OCI-LY3 (cell line): ENCODE results near the gene CLEC16A.

Experiments
- H2AFZ ChIP-seq: fragments of 200-600, 300-600 bp; shearing (Covaris generic); 2 replicates; pipeline ENCODE4 v1.6.0; 2014; ENCODE audit warnings: antibody characterized with exemption, low read depth, low read length
- H3K27ac ChIP-seq: fragments of 200-600, 300-600 bp; sonication (generic); 2 replicates; pipeline ENCODE4 v1.5.1; 2014; ENCODE audit warnings: mild to moderate bottlenecking, low read length, moderate library complexity, mixed read lengths
- H3K27me3 ChIP-seq: fragments of 200-600, 300-600 bp; sonication (generic); 2 replicates; pipeline ENCODE4 v1.6.1; 2014; ENCODE audit warnings: low read depth, low read length, mixed read lengths
- H3K36me3 ChIP-seq: fragments of 200-600, 300-600 bp; sonication (generic); replicated peaks from 2 replicates; pipeline ENCODE3; 2014; ENCODE audit warnings: low read depth, low read length, mixed read lengths
- H3K4me1 ChIP-seq: fragments of 300-600, 200-600 bp; sonication (generic); 2 replicates; pipeline ENCODE4 v1.6.1; 2014; ENCODE audit warnings: low read length, mixed read lengths
- H3K4me2 ChIP-seq: fragments of 200-600, 300-600 bp; sonication (generic); 2 replicates; pipeline ENCODE4 v1.6.1; 2014; ENCODE audit warnings: low read length, mixed read lengths
- H3K4me3 ChIP-seq: fragments of 300-600, 200-600 bp; sonication (generic); 2 replicates; pipeline ENCODE4 v1.5.1; 2014; ENCODE audit warnings: antibody characterized with exemption, mild to moderate bottlenecking, low read length, moderate library complexity
- H3K79me2 ChIP-seq: fragments of 300-600, 200-600 bp; shearing (Covaris generic); 2 replicates; pipeline ENCODE4 v1.6.1; 2014; ENCODE audit warnings: mild to moderate bottlenecking, low read length, mixed read lengths
- H3K9ac ChIP-seq: fragments of 300-600, 200-600 bp; shearing (Covaris generic); 2 replicates; pipeline ENCODE4 v1.6.0; 2014; ENCODE audit warnings: mild to moderate bottlenecking, low read length, moderate library complexity
- H3K9me3 ChIP-seq: fragments of 200-600, 300-600 bp; shearing (Covaris generic); 2 replicates; pipeline ENCODE4 v1.6.1; 2014; ENCODE audit warnings: low read length, mixed read lengths; ENCODE audit not compliant: insufficient read depth
- H4K20me1 ChIP-seq: fragments of 200-600, 300-600 bp; sonication (generic); 2 replicates; pipeline ENCODE4 v1.6.1; 2016; ENCODE audit warnings: low read length, mixed read lengths; ENCODE audit not compliant: insufficient read depth
- EZH2phosphoT487 ChIP-seq: fragments of 200-600 bp; shearing (Covaris generic); IDR thresholded peaks from 2 replicates; pipeline ENCODE4 v1.6.1; 2018; ENCODE audit warnings: antibody characterized with exemption, mixed run types, low read depth
- TF ChIP-seq, protein P1 (sequence below): fragments of 200-600, 300-600 bp; sonication (generic); IDR thresholded peaks from 2 replicates; pipeline ENCODE4 v1.5.1; 2014; ENCODE audit warnings: antibody characterized with exemption, low read length, low read depth

Gene CLEC16A

GRCh38 chr16:10936272-10936984, 7.9 kb upstream of the CLEC16A start:
- Histone ChIP-seq H3K36me3 (peaks cover 43% of the 10 kb centered on the region), H3K4me2 (no peak overlapping the region), H3K27me3 (no peaks in the 10 kb centered on the region), H2AFZ (no peak overlapping the region), H3K79me2 (peaks cover 32% of the 10 kb centered on the region), H3K4me1 (peaks cover 24% of the 10 kb centered on the region), H3K9ac (no peak overlapping the region), H3K9me3 (no peaks in the 10 kb centered on the region), H3K4me3 (no peak overlapping the region), H4K20me1 (peaks cover 33% of the 10 kb centered on the region), H3K27ac (no peak overlapping the region)
- no peak for TF ChIP-seq EZH2phosphoT487
- TF ChIP-seq, protein P1, sequence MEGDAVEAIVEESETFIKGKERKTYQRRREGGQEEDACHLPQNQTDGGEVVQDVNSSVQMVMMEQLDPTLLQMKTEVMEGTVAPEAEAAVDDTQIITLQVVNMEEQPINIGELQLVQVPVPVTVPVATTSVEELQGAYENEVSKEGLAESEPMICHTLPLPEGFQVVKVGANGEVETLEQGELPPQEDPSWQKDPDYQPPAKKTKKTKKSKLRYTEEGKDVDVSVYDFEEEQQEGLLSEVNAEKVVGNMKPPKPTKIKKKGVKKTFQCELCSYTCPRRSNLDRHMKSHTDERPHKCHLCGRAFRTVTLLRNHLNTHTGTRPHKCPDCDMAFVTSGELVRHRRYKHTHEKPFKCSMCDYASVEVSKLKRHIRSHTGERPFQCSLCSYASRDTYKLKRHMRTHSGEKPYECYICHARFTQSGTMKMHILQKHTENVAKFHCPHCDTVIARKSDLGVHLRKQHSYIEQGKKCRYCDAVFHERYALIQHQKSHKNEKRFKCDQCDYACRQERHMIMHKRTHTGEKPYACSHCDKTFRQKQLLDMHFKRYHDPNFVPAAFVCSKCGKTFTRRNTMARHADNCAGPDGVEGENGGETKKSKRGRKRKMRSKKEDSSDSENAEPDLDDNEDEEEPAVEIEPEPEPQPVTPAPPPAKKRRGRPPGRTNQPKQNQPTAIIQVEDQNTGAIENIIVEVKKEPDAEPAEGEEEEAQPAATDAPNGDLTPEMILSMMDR: no peak

DNA sequence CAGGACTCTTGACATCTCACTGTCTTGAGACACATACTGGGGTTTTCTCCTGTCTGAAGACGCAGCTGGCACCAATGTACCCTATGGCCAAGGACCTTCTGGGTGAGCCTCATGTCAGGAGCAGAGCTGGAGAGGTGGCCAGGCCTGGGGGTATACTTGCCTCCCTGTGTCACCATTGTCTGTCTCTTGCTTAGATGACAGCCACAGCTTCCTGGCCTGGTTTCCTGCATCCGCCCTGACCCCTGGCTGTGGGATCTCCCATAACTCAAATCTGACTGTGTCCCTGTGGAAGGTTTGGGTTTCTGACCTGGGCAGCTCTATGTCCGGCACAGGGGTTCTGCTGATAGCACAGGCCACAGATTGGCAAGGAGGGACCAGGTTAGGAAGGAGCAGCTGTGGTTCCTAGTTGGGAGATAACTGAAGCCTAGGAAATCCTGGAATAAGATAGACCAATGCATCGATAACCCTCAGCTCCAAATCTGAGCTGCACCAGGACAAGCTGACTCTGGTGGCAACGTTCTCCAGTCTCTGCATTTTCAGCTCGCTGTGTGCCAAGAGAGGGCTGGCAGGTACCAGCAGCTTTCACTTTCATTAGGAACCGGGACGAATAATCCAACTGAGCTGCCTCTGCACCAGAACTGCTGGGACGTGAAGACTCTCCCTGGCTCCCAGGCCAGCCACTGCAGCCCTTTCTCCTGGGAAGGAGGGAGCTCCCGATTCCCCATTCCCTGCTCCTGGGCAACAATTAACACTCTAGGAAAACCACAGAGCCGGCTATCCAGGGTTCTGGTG, 7.1 kb upstream of the CLEC16A start:
- H3K27me3 ChIP-seq: no peaks in the 10 kb centered on the region
- H3K27ac ChIP-seq: no peak overlapping the region
- no peaks in the 10 kb centered on the region for H3K9me3 ChIP-seq
- no peak overlapping the region for H3K9ac ChIP-seq
- TF ChIP-seq, protein P1: no peak
- H3K4me2 ChIP-seq: peak overlapping the region; percentile 23; the same call in 1 of the 2 replicates
- peaks cover 33% of the 10 kb centered on the region for H3K79me2 ChIP-seq
- H3K36me3 ChIP-seq: peaks cover 39% of the 10 kb centered on the region
- H3K4me1 ChIP-seq: peaks cover 24% of the 10 kb centered on the region
- H4K20me1 ChIP-seq: peaks cover 32% of the 10 kb centered on the region
- no peak overlapping the region for H3K4me3 ChIP-seq
- no peak overlapping the region for H2AFZ ChIP-seq

DNA sequence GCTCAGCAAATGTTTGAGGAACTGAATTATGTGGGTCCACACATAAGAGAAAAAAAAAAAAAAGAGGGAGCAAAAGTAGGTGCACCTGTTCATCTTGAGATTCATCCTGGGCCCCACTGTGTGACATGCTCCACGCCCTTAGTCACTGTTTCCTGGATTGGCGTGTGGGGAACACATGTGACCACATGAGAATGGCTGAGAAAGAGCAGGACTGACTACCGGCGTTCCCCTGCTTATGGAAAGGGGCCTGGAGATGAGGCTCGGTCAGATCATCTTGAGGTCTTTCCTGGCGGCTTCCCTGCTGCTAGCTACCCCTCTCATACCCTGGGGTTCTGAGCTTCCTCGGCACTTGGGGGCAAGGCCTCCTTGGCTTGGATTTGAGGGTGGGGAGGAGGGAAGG, 6.0 kb upstream of the CLEC16A start:
- TF ChIP-seq, protein P1: no peak
- TF ChIP-seq EZH2phosphoT487: no peak
- no peak overlapping the region for H3K4me3 ChIP-seq
- H3K27me3 ChIP-seq: no peaks in the 10 kb centered on the region
- H3K9ac ChIP-seq: no peak overlapping the region
- H2AFZ ChIP-seq: no peak overlapping the region
- H3K9me3 ChIP-seq: no peaks in the 10 kb centered on the region
- peaks cover 35% of the 10 kb centered on the region for H3K36me3 ChIP-seq
- peaks cover 32% of the 10 kb centered on the region for H4K20me1 ChIP-seq
- H3K27ac ChIP-seq: no peak overlapping the region
- no peak overlapping the region for H3K4me2 ChIP-seq
- H3K4me1 ChIP-seq: peaks cover 30% of the 10 kb centered on the region
- H3K79me2 ChIP-seq: peaks cover 33% of the 10 kb centered on the region
